Activated naive CD8-positive, alpha-beta T cell (primary cell): Measurements from ENCODE around the gene TMEM131.

Source experiments
- H3K27ac Mint-ChIP-seq: one replicate; pipeline ENCODE4 v1.8.0; 2021; ENCODE audit warnings: mixed read lengths
- H3K27me3 Mint-ChIP-seq: one replicate; pipeline ENCODE4 v1.8.0; 2021; ENCODE audit warnings: mixed read lengths
- H3K36me3 Mint-ChIP-seq: one replicate; pipeline ENCODE4 v1.8.0; 2021; ENCODE audit warnings: mixed read lengths
- H3K4me1 Mint-ChIP-seq: one replicate; pipeline ENCODE4 v1.8.0; 2021; ENCODE audit warnings: low read depth, mixed read lengths
- H3K4me3 Mint-ChIP-seq: one replicate; pipeline ENCODE4 v1.8.0; 2021; ENCODE audit warnings: mild to moderate bottlenecking, mixed read lengths
- H3K9me3 Mint-ChIP-seq: one replicate; pipeline ENCODE4 v1.8.0; 2021; ENCODE audit warnings: low read depth, mixed read lengths

The TMEM131 gene

DNA sequence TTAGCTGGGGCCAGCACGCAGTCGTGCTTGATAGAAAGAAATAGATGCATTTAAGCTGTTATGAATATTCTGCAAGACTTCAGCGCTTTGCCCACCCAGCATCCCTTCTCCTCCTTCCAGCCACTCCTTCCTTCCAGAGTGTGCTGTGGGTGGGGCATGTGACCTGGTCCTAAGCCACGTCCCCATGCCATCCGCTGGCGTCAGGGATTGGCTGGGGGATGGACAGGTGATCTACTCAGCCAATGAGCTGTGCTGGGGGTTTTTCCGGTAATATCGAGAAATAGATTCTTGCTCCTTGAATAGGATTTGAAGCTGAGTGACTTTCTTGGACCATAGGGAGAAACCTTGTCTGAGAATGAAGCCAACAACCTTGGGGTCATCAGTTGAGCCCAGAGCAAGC is 287.1 kb downstream of the TMEM131 start:
- Mint-ChIP-seq H3K36me3 (no peaks in the 10 kb centered on the region), H3K4me1 (peaks cover 37% of the 10 kb centered on the region), H3K9me3 (no peaks in the 10 kb centered on the region)

GRCh38 chr2:97708048-97708380 is 287.7 kb downstream of the TMEM131 start:
- Mint-ChIP-seq H3K9me3 (no peaks in the 10 kb centered on the region), H3K36me3 (no peaks in the 10 kb centered on the region), H3K27me3 (no peaks in the 10 kb centered on the region), H3K4me3 (no peak overlapping the region), H3K27ac (no peak overlapping the region), H3K4me1 (peaks cover 32% of the 10 kb centered on the region)

More for the DNA sequence above, 287.1 kb downstream of the TMEM131 start:
- no peaks in the 10 kb centered on the region for H3K27me3 Mint-ChIP-seq
- no peak overlapping the region for H3K27ac Mint-ChIP-seq
- H3K4me3 Mint-ChIP-seq = no peak overlapping the region

- H3K36me3 Mint-ChIP-seq = no peaks in the 10 kb centered on the region
- no peak overlapping the region for H3K27ac Mint-ChIP-seq
- peaks cover 27% of the 10 kb centered on the region for H3K4me1 Mint-ChIP-seq
- no peaks in the 10 kb centered on the region for H3K27me3 Mint-ChIP-seq
- no peak overlapping the region for H3K4me3 Mint-ChIP-seq
- no peaks in the 10 kb centered on the region for H3K9me3 Mint-ChIP-seq
Observed at GRCh38 chr2:97707362-97708047, 288.2 kb downstream of the TMEM131 start.

- no peaks in the 10 kb centered on the region for H3K9me3 Mint-ChIP-seq
- H3K36me3 Mint-ChIP-seq = no peaks in the 10 kb centered on the region
- no peaks in the 10 kb centered on the region for H3K27me3 Mint-ChIP-seq
- no peak overlapping the region for H3K4me3 Mint-ChIP-seq
- no peak overlapping the region for H3K27ac Mint-ChIP-seq
- H3K4me1 Mint-ChIP-seq = peaks cover 20% of the 10 kb centered on the region
Observed at GRCh38 chr2:97706708-97707345, 288.9 kb downstream of the TMEM131 start.
